HTR-8/SVneo (cell line): ENCODE data around the gene LATS2.
"Not testable (repeated sequence)": the region's sequence is repeated elsewhere in the genome, so short reads cannot be mapped to it uniquely, and the experiment has no call there.

Experiments used
- DNase-seq: peaks from one replicate; pipeline ENCODE4 v3.0.0; 2011; ENCODE audit warnings: low spot score, mixed read lengths; ENCODE audit not compliant: insufficient read length
- FAIRE-seq: peaks from 2 replicates; lab custom pipeline; 2011; peaks lifted over from hg19 to GRCh38; lab: Jason Lieb, UNC

Gene LATS2

GRCh38 chr13:20977394-20977793 is 84.0 kb downstream of the LATS2 start:
- no peak for FAIRE-seq

GRCh38 chr13:20974981-20975585 is 86.3 kb downstream of the LATS2 start:
- FAIRE-seq (no peak), DNase-seq (no peak)

More at GRCh38 chr13:20977394-20977793, 84.0 kb downstream of the LATS2 start:
- no peak for DNase-seq

GRCh38 chr13:20973886-20974425 is 87.4 kb downstream of the LATS2 start:
- DNase-seq = no peak
- no peak for FAIRE-seq

- no peak for DNase-seq
- FAIRE-seq = no peak
Measured at GRCh38 chr13:20972731-20973130, 88.7 kb downstream of the LATS2 start.

GRCh38 chr13:20969182-20969581 is 92.2 kb downstream of the LATS2 start:
- DNase-seq (no peak), FAIRE-seq (no peak)

- DNase-seq (no peak), FAIRE-seq (no peak)
Measured at GRCh38 chr13:20968745-20969144, 92.6 kb downstream of the LATS2 start.

- DNase-seq (no peak), FAIRE-seq (no peak)
Measured at GRCh38 chr13:20967340-20967739, 94.0 kb downstream of the LATS2 start.

- no peak for FAIRE-seq
Measured at GRCh38 chr13:20964904-20965303, 96.5 kb downstream of the LATS2 start.

GRCh38 chr13:20961663-20962062 is 99.7 kb downstream of the LATS2 start:
- not testable (repeated sequence) for FAIRE-seq, DNase-seq

More at GRCh38 chr13:20964904-20965303, 96.5 kb downstream of the LATS2 start:
- DNase-seq = no peak

GRCh38 chr13:20960663-20961309 is 100.6 kb downstream of the LATS2 start:
- no peak for DNase-seq

GRCh38 chr13:20957049-20957620 is 104.3 kb downstream of the LATS2 start:
- DNase-seq, FAIRE-seq: not testable (repeated sequence)

More at GRCh38 chr13:20960663-20961309, 100.6 kb downstream of the LATS2 start:
- FAIRE-seq = no peak

GRCh38 chr13:20955496-20955895 is 105.9 kb downstream of the LATS2 start:
- DNase-seq (no peak), FAIRE-seq (no peak)

- DNase-seq = no peak
- FAIRE-seq = no peak
Measured at GRCh38 chr13:20953245-20953931, 108.0 kb downstream of the LATS2 start.

- DNase-seq = no peak
- no peak for FAIRE-seq
Measured at GRCh38 chr13:20952838-20953237, 108.5 kb downstream of the LATS2 start.

GRCh38 chr13:20948001-20948400 is 113.4 kb downstream of the LATS2 start:
- not testable (repeated sequence) for DNase-seq, FAIRE-seq

- DNase-seq (no peak), FAIRE-seq (no peak)
Measured at GRCh38 chr13:20945952-20946383, 115.4 kb downstream of the LATS2 start.

GRCh38 chr13:20942938-20943559 is 118.3 kb downstream of the LATS2 start:
- no peak for FAIRE-seq
- DNase-seq = no peak

- not testable (repeated sequence) for DNase-seq, FAIRE-seq
Measured at GRCh38 chr13:20940511-20940910, 120.9 kb downstream of the LATS2 start.

GRCh38 chr13:20940083-20940482 is 121.3 kb downstream of the LATS2 start:
- no peak for DNase-seq
- FAIRE-seq = no peak

- DNase-seq = no peak
- no peak for FAIRE-seq
Measured at GRCh38 chr13:20939662-20940061, 121.7 kb downstream of the LATS2 start.
